HepG2 (cell line): Measurements from ENCODE around the gene SGF29. TPM values are rescaled to one million over a fixed set of nuclear protein-coding genes. Genes with fewer than 3 reads are reported as not detected.
A peak's percentile ranks its signal among the peaks of the same experiment; 100 is the strongest.

Experiments used
- FOSL1 ChIP-seq: sonication (generic); formaldehyde crosslinking; IDR thresholded peaks from 2 replicates; pipeline ENCODE4 v1.9.0; 2021; ENCODE audit warnings: missing genetic modification reagents, borderline replicate concordance
- FOXA3 ChIP-seq: IDR thresholded peaks from 2 replicates; pipeline ENCODE4 v1.6.1; 2016; ENCODE audit warnings: missing genetic modification reagents, missing compliant biosample characterization
- HNF4A ChIP-seq: sonication (generic); formaldehyde crosslinking; IDR thresholded peaks from 2 replicates; pipeline ENCODE4 v1.4.0; 2020; ENCODE audit warnings: missing genetic modification reagents
- KLF11 ChIP-seq: IDR thresholded peaks from 2 replicates; pipeline ENCODE4 v1.6.1; 2016; ENCODE audit warnings: missing compliant biosample characterization
- KLF16 ChIP-seq, 2 experiments: sonication (generic) in 1 of 2; formaldehyde crosslinking in 1 of 2; IDR thresholded peaks; 2 replicates each; pipeline versions ENCODE4 v1.6.1 to v1.8.0; 2016 to 2023; ENCODE audit warnings: missing genetic modification reagents in 2 of 2, missing compliant biosample characterization in 1 of 2
- LCORL ChIP-seq, 2 experiments: fragments of 450-650 bp in 1 of 2; sonication (generic) in 1 of 2; formaldehyde crosslinking in 1 of 2; IDR thresholded peaks; 2 replicates each; pipeline versions ENCODE4 v1.5.0 to v1.6.1; 2017 to 2020; ENCODE audit warnings: antibody characterized with exemption in 1 of 2, missing genetic modification reagents in 1 of 2
- MIER2 ChIP-seq: IDR thresholded peaks from 2 replicates; pipeline ENCODE4 v1.6.1; 2016; ENCODE audit warnings: missing biosample characterization, missing genetic modification reagents
- MIXL1 ChIP-seq: IDR thresholded peaks from 2 replicates; pipeline ENCODE4 v1.6.1; 2016
- MTF1 ChIP-seq: sonication (generic); formaldehyde crosslinking; IDR thresholded peaks from 2 replicates; pipeline ENCODE4 v1.5.0; 2020; ENCODE audit warnings: missing genetic modification reagents
- MXD1 ChIP-seq: sonication (generic); formaldehyde crosslinking; IDR thresholded peaks from 2 replicates; pipeline ENCODE4 v1.4.0; 2020; ENCODE audit warnings: mild to moderate bottlenecking, missing genetic modification reagents
- MZF1 ChIP-seq: sonication (generic); formaldehyde crosslinking; IDR thresholded peaks from 2 replicates; pipeline ENCODE4 v1.8.1; 2023; ENCODE audit warnings: mild to moderate bottlenecking, missing genetic modification reagents, borderline replicate concordance
- RELA ChIP-seq: sonication (generic); formaldehyde crosslinking; IDR thresholded peaks from 2 replicates; pipeline ENCODE4 v1.4.0; 2020; ENCODE audit warnings: missing genetic modification reagents
- SP2 ChIP-seq: sonication (generic); formaldehyde crosslinking; IDR thresholded peaks from 2 replicates; pipeline ENCODE4 v1.5.1; 2020; ENCODE audit warnings: mild to moderate bottlenecking, missing genetic modification reagents
- UBTF ChIP-seq: sonication (generic); formaldehyde crosslinking; IDR thresholded peaks from 2 replicates; pipeline ENCODE4 v1.4.0; 2020; ENCODE audit warnings: mild to moderate bottlenecking, missing genetic modification reagents
- XBP1 ChIP-seq: sonication (generic); formaldehyde crosslinking; IDR thresholded peaks from 2 replicates; pipeline ENCODE4 v1.5.0; 2020; ENCODE audit warnings: missing genetic modification reagents
- ZNF557 ChIP-seq: sonication (generic); formaldehyde crosslinking; IDR thresholded peaks from 2 replicates; pipeline ENCODE4 v1.4.0; 2020; ENCODE audit warnings: missing genetic modification reagents
- ZNF678 ChIP-seq: sonication (generic); formaldehyde crosslinking; IDR thresholded peaks from 2 replicates; pipeline ENCODE4 v1.4.0; 2020; ENCODE audit warnings: mild to moderate bottlenecking, missing genetic modification reagents
- ZNF710 ChIP-seq: sonication (generic); formaldehyde crosslinking; IDR thresholded peaks from 2 replicates; pipeline ENCODE4 v1.5.0; 2020; ENCODE audit warnings: mild to moderate bottlenecking, missing genetic modification reagents, borderline replicate concordance
- ZNF766 ChIP-seq: sonication (generic); formaldehyde crosslinking; IDR thresholded peaks from 2 replicates; pipeline ENCODE4 v1.5.0; 2020; ENCODE audit warnings: missing genetic modification reagents, borderline replicate concordance
- ZNF816 ChIP-seq: sonication (generic); formaldehyde crosslinking; IDR thresholded peaks from 2 replicates; pipeline ENCODE4 v1.8.0; 2022; ENCODE audit warnings: missing genetic modification reagents, mild to moderate bottlenecking, borderline replicate concordance
- polyA plus RNA-seq, 8 experiments: library from polyadenylated mRNA; depleted of rRNA in 3 of 8; stranded (reverse) in 7 of 8; unstranded in 1 of 8; fragments of >200 nt; fragmentation: Illumina TruSeq in 4 of 8; extraction: Trizol in 4 of 8; gene quantifications; 2 replicates each; pipeline versions ENCODE4 v1.2.1 to v1.2.3, GENCODE V29; 2011 to 2016; ENCODE audit warnings: low read depth in 4 of 8, missing spikeins in 1 of 8, mixed read lengths in 1 of 8; ENCODE audit not compliant: insufficient read depth in 1 of 8
- total RNA-seq, 5 experiments: library from RNA; depleted of rRNA; stranded (reverse); fragments of >200 nt; fragmentation: Illumina TruSeq; extraction: Trizol; gene quantifications; 2 replicates each; pipeline ENCODE4 v1.2.3, GENCODE V29; 2016; ENCODE audit warnings: low read depth in 1 of 5
- TF ChIP-seq, protein P1 (sequence below): sonication (generic); formaldehyde crosslinking; IDR thresholded peaks from 2 replicates; pipeline ENCODE4 v1.5.1; 2020; ENCODE audit warnings: mild to moderate bottlenecking, missing genetic modification reagents, moderate library complexity
- TF ChIP-seq, protein P2 (sequence below): sonication (generic); formaldehyde crosslinking; IDR thresholded peaks from 2 replicates; pipeline ENCODE4 v1.8.1; 2023; ENCODE audit warnings: mild to moderate bottlenecking, missing genetic modification reagents, borderline replicate concordance

SGF29 gene
- total and polyA plus RNA-seq, 2 of the 13 experiments (the other 11 are each of a cell fraction or from before 2014, with no cell fraction given), result 5.0 to 29.4 TPM

- TF ChIP-seq ZNF710 (0 out of 2 replicates have a peak, but pooled peaks have one; percentile 58), MIER2 (CRISPR knock-in tag) (peak; percentile 33; the same call in 1 of the 2 replicates), KLF16 (CRISPR knock-in tag; IDR thresholded peaks at IDR 0.05) (peak in 1 of 2 experiments; percentile 31; a peak in 1 of 4 replicates), MIXL1 (CRISPR knock-in tag) (peak; percentile 59; the same call in 1 of the 2 replicates), MTF1 (CRISPR knock-in tag) (no peak), LCORL (IDR thresholded peaks at IDR 0.05) (no peak), LCORL (CRISPR knock-in tag; IDR thresholded peaks at IDR 0.05) (peak; percentile 18; the same call in 1 of the 2 replicates), XBP1 (CRISPR knock-in tag) (no peak), UBTF (CRISPR knock-in tag) (peak; percentile 17; the same call in 1 of the 2 replicates), ZNF816 (peak; percentile 69; the same call in 1 of the 2 replicates), HNF4A (CRISPR knock-in tag) (peak; percentile 75), ZNF766 (CRISPR knock-in tag) (no peak; the same call in 1 of the 2 replicates), KLF11 (CRISPR knock-in tag) (no peak; the same call in 1 of the 2 replicates), RELA (CRISPR knock-in tag) (no peak), FOSL1 (CRISPR knock-in tag) (no peak), SP2 (CRISPR knock-in tag) (peak; percentile 64), MZF1 (CRISPR knock-in tag) (peak; percentile 67; the same call in 1 of the 2 replicates), ZNF557 (CRISPR knock-in tag) (peak; percentile 23; the same call in 1 of the 2 replicates), MXD1 (CRISPR knock-in tag) (0 out of 2 replicates have a peak, but pooled peaks have one; percentile 36), FOXA3 (peak; percentile 40), ZNF678 (no peak)
- TF ChIP-seq, protein P1, sequence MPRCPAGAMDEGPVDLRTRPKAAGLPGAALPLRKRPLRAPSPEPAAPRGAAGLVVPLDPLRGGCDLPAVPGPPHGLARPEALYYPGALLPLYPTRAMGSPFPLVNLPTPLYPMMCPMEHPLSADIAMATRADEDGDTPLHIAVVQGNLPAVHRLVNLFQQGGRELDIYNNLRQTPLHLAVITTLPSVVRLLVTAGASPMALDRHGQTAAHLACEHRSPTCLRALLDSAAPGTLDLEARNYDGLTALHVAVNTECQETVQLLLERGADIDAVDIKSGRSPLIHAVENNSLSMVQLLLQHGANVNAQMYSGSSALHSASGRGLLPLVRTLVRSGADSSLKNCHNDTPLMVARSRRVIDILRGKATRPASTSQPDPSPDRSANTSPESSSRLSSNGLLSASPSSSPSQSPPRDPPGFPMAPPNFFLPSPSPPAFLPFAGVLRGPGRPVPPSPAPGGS (CRISPR knock-in tag), result no peak; the same call in none of the 2 replicates
- TF ChIP-seq, protein P2, sequence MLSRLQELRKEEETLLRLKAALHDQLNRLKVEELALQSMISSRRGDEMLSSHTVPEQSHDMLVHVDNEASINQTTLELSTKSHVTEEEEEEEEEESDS, result no peak
Measured at GRCh38 chr16:28609631-28610594, 56.2 kb downstream of the SGF29 start, which contains the start of gene SULT1A1 (continued).
